WTC11 (cell line): ENCODE measurements around the gene RREB1. TPM values are rescaled to one million over a fixed set of nuclear protein-coding genes. Genes with fewer than 3 reads are reported as not detected.

Experiments
- ATAC-seq: fragments of 200-7000 bp; cut with Tn5 transposase; 2 replicates; pipeline ENCODE4 v1.10.0; 2021; ENCODE audit warnings: mild to moderate bottlenecking, moderate library complexity
- CTCF ChIA-PET: fragments of 300-600 bp; sonication (Branson Sonifier 250); formaldehyde crosslinking; loops from one replicate; lab custom pipeline; 2021; ENCODE audit warnings: antibody characterized with exemption; lab: Charles Lee
- POLR2A ChIA-PET: fragments of 350-600 bp; sonication (Branson Sonifier 250); formaldehyde crosslinking; loops from one replicate; lab custom pipeline; 2021; ENCODE audit warnings: antibody characterized with exemption; lab: Charles Lee
- DNase-seq: peaks from one replicate; pipeline ENCODE4 v3.0.0; 2021; ENCODE audit warnings: low spot score
- H3K27ac Mint-ChIP-seq: 2 replicates; pipeline ENCODE4 v1.8.0; 2021; ENCODE audit warnings: mixed read lengths
- H3K27me3 Mint-ChIP-seq: 2 replicates; pipeline ENCODE4 v1.8.0; 2021; ENCODE audit warnings: low read depth, mild to moderate bottlenecking, moderate library complexity, mixed read lengths
- H3K36me3 Mint-ChIP-seq: 2 replicates; pipeline ENCODE4 v1.8.0; 2021; ENCODE audit warnings: mixed read lengths
- H3K4me1 Mint-ChIP-seq: 2 replicates; pipeline ENCODE4 v1.8.0; 2022; ENCODE audit warnings: mixed read lengths
- H3K4me3 Mint-ChIP-seq: 2 replicates; pipeline ENCODE4 v1.8.0; 2021; ENCODE audit warnings: mild to moderate bottlenecking, moderate library complexity, mixed read lengths
- H3K9me3 Mint-ChIP-seq: 2 replicates; pipeline ENCODE4 v1.8.0; 2021; ENCODE audit warnings: mixed read lengths
- ATF1 ChIP-seq: sonication (generic); formaldehyde crosslinking; IDR thresholded peaks from 2 replicates; pipeline ENCODE4 v1.8.1; 2023; ENCODE audit warnings: mild to moderate bottlenecking, moderate library complexity, missing genetic modification reagents
- ATF2 ChIP-seq: sonication (generic); formaldehyde crosslinking; IDR thresholded peaks from 2 replicates; pipeline ENCODE4 v1.8.1; 2022; ENCODE audit warnings: low read depth, missing genetic modification reagents, borderline replicate concordance
- CREB1 ChIP-seq: sonication (generic); formaldehyde crosslinking; IDR thresholded peaks from 2 replicates; pipeline ENCODE4 v1.8.0; 2023; ENCODE audit warnings: mild to moderate bottlenecking, missing genetic modification reagents
- ELF4 ChIP-seq: sonication (generic); formaldehyde crosslinking; IDR thresholded peaks from 2 replicates; pipeline ENCODE4 v1.8.1; 2022; ENCODE audit warnings: low read depth, mild to moderate bottlenecking, moderate library complexity, missing genetic modification reagents
- FOXK1 ChIP-seq: sonication (generic); formaldehyde crosslinking; IDR thresholded peaks from 2 replicates; pipeline ENCODE4 v1.8.0; 2022; ENCODE audit warnings: mild to moderate bottlenecking, moderate library complexity, missing genetic modification reagents
- MAX ChIP-seq: sonication (generic); formaldehyde crosslinking; IDR thresholded peaks from 2 replicates; pipeline ENCODE4 v1.8.0; 2022; ENCODE audit warnings: mild to moderate bottlenecking, missing genetic modification reagents
- MXD4 ChIP-seq: fragments of 250-450 bp; sonication (Bioruptor Pico); IDR thresholded peaks from 2 replicates; pipeline ENCODE4 v1.8.0; 2021; ENCODE audit warnings: mild to moderate bottlenecking, moderate library complexity, borderline replicate concordance
- NFYB ChIP-seq: sonication (generic); formaldehyde crosslinking; conservative IDR thresholded peaks from 2 replicates; pipeline ENCODE4 v1.8.0; 2022; ENCODE audit warnings: low read depth, missing genetic modification reagents
- TCF7 ChIP-seq: sonication (generic); formaldehyde crosslinking; IDR thresholded peaks from 2 replicates; pipeline ENCODE4 v1.8.0; 2022; ENCODE audit warnings: mild to moderate bottlenecking, low read depth, missing genetic modification reagents, moderate library complexity
- ZBTB43 ChIP-seq: sonication (generic); formaldehyde crosslinking; IDR thresholded peaks from 2 replicates; pipeline ENCODE4 v1.8.1; 2023; ENCODE audit warnings: mild to moderate bottlenecking, missing genetic modification reagents
- ZMAT4 ChIP-seq: fragments of 250-450 bp; sonication (Bioruptor Pico); IDR thresholded peaks from 2 replicates; pipeline ENCODE4 v1.9.0; 2021; ENCODE audit warnings: mild to moderate bottlenecking
- ZNF138 ChIP-seq: sonication (generic); formaldehyde crosslinking; conservative IDR thresholded peaks from 2 replicates; pipeline ENCODE4 v1.8.1; 2022; ENCODE audit warnings: mild to moderate bottlenecking, moderate library complexity, missing genetic modification reagents
- total RNA-seq: library from RNA; stranded (reverse); gene quantifications from 3 replicates; pipeline ENCODE4 v1.2.3, GENCODE V29; 2021
- TF ChIP-seq, protein P1 (sequence below): sonication (generic); formaldehyde crosslinking; conservative IDR thresholded peaks from 2 replicates; pipeline ENCODE4 v1.8.1; 2022; ENCODE audit warnings: mild to moderate bottlenecking, missing genetic modification reagents
- TF ChIP-seq, protein P2 (sequence below): fragments of 250-450 bp; sonication (Bioruptor Pico); IDR thresholded peaks from 2 replicates; pipeline ENCODE4 v1.9.0; 2021; ENCODE audit warnings: mild to moderate bottlenecking
- TF ChIP-seq, protein P3 (sequence below): fragments of 250-450 bp; sonication (Bioruptor Pico); IDR thresholded peaks from 2 replicates; pipeline ENCODE4 v1.9.0; 2021; ENCODE audit warnings: mild to moderate bottlenecking, borderline replicate concordance

RREB1 gene
- total RNA-seq, 1 experiment from 2014 or later: 38.5 TPM

GRCh38 chr6:7268816-7269555, 161.2 kb downstream of the RREB1 start:
- TF ChIP-seq, protein P1, sequence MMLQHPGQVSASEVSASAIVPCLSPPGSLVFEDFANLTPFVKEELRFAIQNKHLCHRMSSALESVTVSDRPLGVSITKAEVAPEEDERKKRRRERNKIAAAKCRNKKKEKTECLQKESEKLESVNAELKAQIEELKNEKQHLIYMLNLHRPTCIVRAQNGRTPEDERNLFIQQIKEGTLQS (CRISPR knock-in tag): no peak
- ChIA-PET POLR2A (no interaction called here), CTCF (interaction anchor here (0.6 kb wide), 1 partner anchor 9 kb away, joined by 3 read pairs; no protein-coding TSS in a partner anchor)
- Mint-ChIP-seq H3K36me3 (no peaks in the 10 kb centered on the region), H3K4me1 (no peaks in the 10 kb centered on the region), H3K27me3 (no peaks in the 10 kb centered on the region), H3K4me3 (no peak overlapping the region), H3K27ac (no peak overlapping the region), H3K9me3 (no peaks in the 10 kb centered on the region)
- no peak; the same call in 1 of the 2 replicates for ATAC-seq
- no peak for DNase-seq

DNA sequence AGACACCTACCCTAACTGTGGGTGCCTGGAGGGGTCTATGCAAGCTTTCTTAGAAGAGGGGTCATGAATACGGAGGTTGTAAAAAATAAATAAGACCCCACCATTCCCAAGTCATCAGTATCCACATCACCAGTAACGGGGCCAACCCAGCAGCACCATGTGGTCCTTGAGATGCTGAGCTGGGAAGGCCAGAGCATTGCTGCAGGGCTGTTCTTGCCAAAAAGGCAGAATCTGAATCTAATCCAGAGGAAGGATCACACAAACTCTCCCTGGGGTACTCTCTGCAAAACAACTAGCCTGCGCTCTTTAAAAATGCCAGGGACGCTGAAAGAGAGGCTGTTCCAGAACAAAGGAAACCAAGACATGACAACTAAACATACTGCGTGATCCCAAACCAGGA, 162.1 kb downstream of the RREB1 start:
- DNase-seq: no peak
- no peak overlapping the region for H3K27ac Mint-ChIP-seq
- ChIA-PET CTCF (no interaction called here), POLR2A (no interaction called here)
- TF ChIP-seq ATF2 (CRISPR knock-in tag): no peak
- TF ChIP-seq CREB1 (CRISPR knock-in tag): no peak
- TF ChIP-seq, protein P1 (CRISPR knock-in tag): no peak
- TF ChIP-seq ELF4 (CRISPR knock-in tag): no peak
- TF ChIP-seq NFYB (CRISPR knock-in tag): no peak
- TF ChIP-seq MAX (CRISPR knock-in tag): no peak
- TF ChIP-seq TCF7 (CRISPR knock-in tag): no peak
- no peak for TF ChIP-seq ATF1 (CRISPR knock-in tag)
- no peak for TF ChIP-seq FOXK1
- TF ChIP-seq ZNF138 (CRISPR knock-in tag): no peak
- TF ChIP-seq, protein P2, sequence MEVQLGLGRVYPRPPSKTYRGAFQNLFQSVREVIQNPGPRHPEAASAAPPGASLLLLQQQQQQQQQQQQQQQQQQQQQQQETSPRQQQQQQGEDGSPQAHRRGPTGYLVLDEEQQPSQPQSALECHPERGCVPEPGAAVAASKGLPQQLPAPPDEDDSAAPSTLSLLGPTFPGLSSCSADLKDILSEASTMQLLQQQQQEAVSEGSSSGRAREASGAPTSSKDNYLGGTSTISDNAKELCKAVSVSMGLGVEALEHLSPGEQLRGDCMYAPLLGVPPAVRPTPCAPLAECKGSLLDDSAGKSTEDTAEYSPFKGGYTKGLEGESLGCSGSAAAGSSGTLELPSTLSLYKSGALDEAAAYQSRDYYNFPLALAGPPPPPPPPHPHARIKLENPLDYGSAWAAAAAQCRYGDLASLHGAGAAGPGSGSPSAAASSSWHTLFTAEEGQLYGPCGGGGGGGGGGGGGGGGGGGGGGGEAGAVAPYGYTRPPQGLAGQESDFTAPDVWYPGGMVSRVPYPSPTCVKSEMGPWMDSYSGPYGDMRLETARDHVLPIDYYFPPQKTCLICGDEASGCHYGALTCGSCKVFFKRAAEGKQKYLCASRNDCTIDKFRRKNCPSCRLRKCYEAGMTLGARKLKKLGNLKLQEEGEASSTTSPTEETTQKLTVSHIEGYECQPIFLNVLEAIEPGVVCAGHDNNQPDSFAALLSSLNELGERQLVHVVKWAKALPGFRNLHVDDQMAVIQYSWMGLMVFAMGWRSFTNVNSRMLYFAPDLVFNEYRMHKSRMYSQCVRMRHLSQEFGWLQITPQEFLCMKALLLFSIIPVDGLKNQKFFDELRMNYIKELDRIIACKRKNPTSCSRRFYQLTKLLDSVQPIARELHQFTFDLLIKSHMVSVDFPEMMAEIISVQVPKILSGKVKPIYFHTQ: no peak
- no peak for TF ChIP-seq ZMAT4 (CRISPR knock-in tag)
- TF ChIP-seq, protein P3, sequence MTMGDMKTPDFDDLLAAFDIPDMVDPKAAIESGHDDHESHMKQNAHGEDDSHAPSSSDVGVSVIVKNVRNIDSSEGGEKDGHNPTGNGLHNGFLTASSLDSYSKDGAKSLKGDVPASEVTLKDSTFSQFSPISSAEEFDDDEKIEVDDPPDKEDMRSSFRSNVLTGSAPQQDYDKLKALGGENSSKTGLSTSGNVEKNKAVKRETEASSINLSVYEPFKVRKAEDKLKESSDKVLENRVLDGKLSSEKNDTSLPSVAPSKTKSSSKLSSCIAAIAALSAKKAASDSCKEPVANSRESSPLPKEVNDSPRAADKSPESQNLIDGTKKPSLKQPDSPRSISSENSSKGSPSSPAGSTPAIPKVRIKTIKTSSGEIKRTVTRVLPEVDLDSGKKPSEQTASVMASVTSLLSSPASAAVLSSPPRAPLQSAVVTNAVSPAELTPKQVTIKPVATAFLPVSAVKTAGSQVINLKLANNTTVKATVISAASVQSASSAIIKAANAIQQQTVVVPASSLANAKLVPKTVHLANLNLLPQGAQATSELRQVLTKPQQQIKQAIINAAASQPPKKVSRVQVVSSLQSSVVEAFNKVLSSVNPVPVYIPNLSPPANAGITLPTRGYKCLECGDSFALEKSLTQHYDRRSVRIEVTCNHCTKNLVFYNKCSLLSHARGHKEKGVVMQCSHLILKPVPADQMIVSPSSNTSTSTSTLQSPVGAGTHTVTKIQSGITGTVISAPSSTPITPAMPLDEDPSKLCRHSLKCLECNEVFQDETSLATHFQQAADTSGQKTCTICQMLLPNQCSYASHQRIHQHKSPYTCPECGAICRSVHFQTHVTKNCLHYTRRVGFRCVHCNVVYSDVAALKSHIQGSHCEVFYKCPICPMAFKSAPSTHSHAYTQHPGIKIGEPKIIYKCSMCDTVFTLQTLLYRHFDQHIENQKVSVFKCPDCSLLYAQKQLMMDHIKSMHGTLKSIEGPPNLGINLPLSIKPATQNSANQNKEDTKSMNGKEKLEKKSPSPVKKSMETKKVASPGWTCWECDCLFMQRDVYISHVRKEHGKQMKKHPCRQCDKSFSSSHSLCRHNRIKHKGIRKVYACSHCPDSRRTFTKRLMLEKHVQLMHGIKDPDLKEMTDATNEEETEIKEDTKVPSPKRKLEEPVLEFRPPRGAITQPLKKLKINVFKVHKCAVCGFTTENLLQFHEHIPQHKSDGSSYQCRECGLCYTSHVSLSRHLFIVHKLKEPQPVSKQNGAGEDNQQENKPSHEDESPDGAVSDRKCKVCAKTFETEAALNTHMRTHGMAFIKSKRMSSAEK (CRISPR knock-in tag): no peak
- TF ChIP-seq ZBTB43 (CRISPR knock-in tag): no peak
- TF ChIP-seq MXD4 (CRISPR knock-in tag): no peak
- H3K27me3 Mint-ChIP-seq: no peaks in the 10 kb centered on the region
- no peak for ATAC-seq
- H3K4me1 Mint-ChIP-seq: no peaks in the 10 kb centered on the region
- H3K9me3 Mint-ChIP-seq: no peaks in the 10 kb centered on the region
- H3K4me3 Mint-ChIP-seq: no peak overlapping the region
- no peaks in the 10 kb centered on the region for H3K36me3 Mint-ChIP-seq
